Stomach smooth muscle (tissue), 2 donors: ENCODE results near the gene HMCES.
"Not testable (repeated sequence)": the region's sequence is repeated elsewhere in the genome, so short reads cannot be mapped to it uniquely, and the experiment has no call there.

Experiments used
- H3K27ac ChIP-seq: one replicate; pipeline ENCODE4 v1.7.0; 2013; ENCODE audit warnings: mild to moderate bottlenecking, low read length, inconsistent platforms
- H3K27me3 ChIP-seq, 2 donors: one replicate each; pipeline ENCODE4 v1.7.0; 2013; ENCODE audit warnings: low read length in 2 of 2; ENCODE audit not compliant: insufficient read depth in 2 of 2, control insufficient read depth in 1 of 2
- H3K36me3 ChIP-seq, 2 donors: one replicate each; pipeline ENCODE4 v1.7.0; 2013; ENCODE audit warnings: low read length in 2 of 2; ENCODE audit not compliant: control insufficient read depth in 2 of 2, insufficient read depth in 2 of 2
- H3K4me1 ChIP-seq: one replicate; pipeline ENCODE4 v1.7.0; 2013; ENCODE audit warnings: low read length; ENCODE audit not compliant: control insufficient read depth, insufficient read depth
- H3K4me3 ChIP-seq, 2 donors: one replicate each; pipeline ENCODE4 v1.7.0; 2013; ENCODE audit warnings: low read length in 2 of 2
- H3K9ac ChIP-seq, 2 donors: one replicate each; pipeline ENCODE4 v1.7.0; 2013; ENCODE audit warnings: low read length in 2 of 2, mild to moderate bottlenecking in 1 of 2
- H3K9me3 ChIP-seq, 2 donors: one replicate each; pipeline ENCODE4 v1.7.0; 2013; ENCODE audit warnings: low read length in 2 of 2; ENCODE audit not compliant: control insufficient read depth in 2 of 2
- donor health status: healthy.
- donor health status: Pancreatic carcinoma.

Gene HMCES

GRCh38 chr3:129336093-129336706 is 57.5 kb downstream of the HMCES start:
- Histone ChIP-seq H3K9me3 (no peaks in the 10 kb centered on the region), H3K4me1 (no peaks in the 10 kb centered on the region), H3K27ac (no peak overlapping the region), H3K27me3 (no peaks in the 10 kb centered on the region), H3K9ac (no peak overlapping the region), H3K36me3 (no peaks in the 10 kb centered on the region), H3K4me3 (no peak overlapping the region)

- H3K4me3 ChIP-seq, H3K9ac ChIP-seq, H3K27ac ChIP-seq, H3K4me1 ChIP-seq, H3K36me3 ChIP-seq, H3K27me3 ChIP-seq, H3K9me3 ChIP-seq: not testable (repeated sequence)
These were observed 59.0 kb downstream of the HMCES start for GRCh38 chr3:129337719-129338118.

GRCh38 chr3:129339186-129339585 is 60.5 kb downstream of the HMCES start:
- not testable (repeated sequence) for H3K4me1 ChIP-seq, H3K36me3 ChIP-seq, H3K9me3 ChIP-seq, H3K27me3 ChIP-seq, H3K27ac ChIP-seq, H3K9ac ChIP-seq, H3K4me3 ChIP-seq

GRCh38 chr3:129339833-129340232 is 61.2 kb downstream of the HMCES start:
- H3K27me3 ChIP-seq, H3K9ac ChIP-seq, H3K36me3 ChIP-seq: not testable (repeated sequence)

GRCh38 chr3:129341331-129342141 is 62.9 kb downstream of the HMCES start:
- peaks cover 6% of the 10 kb centered on the region for H3K4me1 ChIP-seq
- H3K9ac ChIP-seq: no peak overlapping the region
- no peaks in the 10 kb centered on the region for H3K36me3 ChIP-seq
- peaks cover 13 to 15% of the 10 kb centered on the region in 2 donors for H3K27me3 ChIP-seq
- no peak overlapping the region for H3K27ac ChIP-seq
- no peak overlapping the region for H3K4me3 ChIP-seq
- no peaks in the 10 kb centered on the region for H3K9me3 ChIP-seq

More at GRCh38 chr3:129339833-129340232, 61.2 kb downstream of the HMCES start:
- H3K4me3 ChIP-seq, H3K27ac ChIP-seq, H3K4me1 ChIP-seq, H3K9me3 ChIP-seq: not testable (repeated sequence)

GRCh38 chr3:129343643-129344360 is 65.1 kb downstream of the HMCES start:
- Histone ChIP-seq H3K27me3 (peaks cover 15% of the 10 kb centered on the region in 2 donors), H3K4me3 (peak overlapping the region; percentile 12 to 47), H3K4me1 (peaks cover 6% of the 10 kb centered on the region), H3K36me3 (no peaks in the 10 kb centered on the region), H3K9ac (no peak overlapping the region), H3K9me3 (no peaks in the 10 kb centered on the region), H3K27ac (no peak overlapping the region)

- H3K4me3 ChIP-seq: no peak overlapping the region
These were observed 66.0 kb downstream of the HMCES start for GRCh38 chr3:129344540-129345220.

GRCh38 chr3:129345281-129345680 is 66.6 kb downstream of the HMCES start:
- Histone ChIP-seq H3K4me1 (peaks cover 6% of the 10 kb centered on the region), H3K4me3 (no peak overlapping the region), H3K27me3 (peaks cover 15% of the 10 kb centered on the region in 2 donors), H3K9ac (no peak overlapping the region), H3K9me3 (no peaks in the 10 kb centered on the region), H3K36me3 (no peaks in the 10 kb centered on the region), H3K27ac (no peak overlapping the region)

More at GRCh38 chr3:129344540-129345220, 66.0 kb downstream of the HMCES start:
- Histone ChIP-seq H3K27me3 (peaks cover 15% of the 10 kb centered on the region in 2 donors), H3K4me1 (peaks cover 6% of the 10 kb centered on the region), H3K9me3 (no peaks in the 10 kb centered on the region), H3K9ac (no peak overlapping the region), H3K36me3 (no peaks in the 10 kb centered on the region), H3K27ac (no peak overlapping the region)

GRCh38 chr3:129345971-129346370 is 67.3 kb downstream of the HMCES start:
- Histone ChIP-seq H3K9me3 (no peaks in the 10 kb centered on the region), H3K4me1 (peaks cover 6% of the 10 kb centered on the region), H3K9ac (no peak overlapping the region), H3K27me3 (peaks cover 15% of the 10 kb centered on the region in 2 donors), H3K4me3 (no peak overlapping the region), H3K27ac (no peak overlapping the region), H3K36me3 (no peaks in the 10 kb centered on the region)

GRCh38 chr3:129346695-129347457 is 68.2 kb downstream of the HMCES start:
- Histone ChIP-seq H3K4me3 (no peak overlapping the region), H3K27ac (no peak overlapping the region), H3K27me3 (peaks cover 15% of the 10 kb centered on the region in 2 donors), H3K9ac (no peak overlapping the region), H3K36me3 (no peaks in the 10 kb centered on the region), H3K4me1 (peaks cover 6% of the 10 kb centered on the region), H3K9me3 (no peaks in the 10 kb centered on the region)
